PC-9 (cell line): ENCODE data around the gene C3orf85.

Source experiments
- EZH2 ChIP-seq: fragments of 200-600 bp; sonication (generic); IDR thresholded peaks from 2 replicates; pipeline ENCODE4 v1.8.0; 2017; ENCODE audit warnings: antibody characterized with exemption, low read depth
- TF ChIP-seq, protein P1 (sequence below): fragments of 200-600 bp; sonication (generic); conservative IDR thresholded peaks from 2 replicates; pipeline ENCODE4 v1.6.1; 2017; ENCODE audit warnings: mixed run types, antibody characterized with exemption, mild to moderate bottlenecking, moderate library complexity

DNA sequence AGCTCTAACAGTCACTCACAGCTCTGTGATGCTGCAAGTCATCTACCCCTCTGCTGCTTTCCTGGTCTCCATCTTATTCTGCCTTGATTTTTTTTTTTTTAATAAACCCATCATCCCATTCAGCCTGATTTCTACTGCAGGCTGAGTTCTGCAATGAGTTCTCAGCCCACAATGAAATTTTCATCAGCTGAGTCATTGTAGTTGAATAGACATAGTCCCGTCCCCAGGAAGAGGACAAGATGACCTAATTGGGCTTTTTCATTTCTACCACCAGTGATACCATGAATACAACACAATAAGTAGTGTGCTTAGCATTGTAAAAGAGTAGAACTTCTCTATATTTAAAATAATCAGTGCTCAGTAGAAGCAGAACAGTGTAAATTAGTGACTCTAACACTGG, 59.3 kb downstream of the C3orf85 start:
- TF ChIP-seq, protein P1, sequence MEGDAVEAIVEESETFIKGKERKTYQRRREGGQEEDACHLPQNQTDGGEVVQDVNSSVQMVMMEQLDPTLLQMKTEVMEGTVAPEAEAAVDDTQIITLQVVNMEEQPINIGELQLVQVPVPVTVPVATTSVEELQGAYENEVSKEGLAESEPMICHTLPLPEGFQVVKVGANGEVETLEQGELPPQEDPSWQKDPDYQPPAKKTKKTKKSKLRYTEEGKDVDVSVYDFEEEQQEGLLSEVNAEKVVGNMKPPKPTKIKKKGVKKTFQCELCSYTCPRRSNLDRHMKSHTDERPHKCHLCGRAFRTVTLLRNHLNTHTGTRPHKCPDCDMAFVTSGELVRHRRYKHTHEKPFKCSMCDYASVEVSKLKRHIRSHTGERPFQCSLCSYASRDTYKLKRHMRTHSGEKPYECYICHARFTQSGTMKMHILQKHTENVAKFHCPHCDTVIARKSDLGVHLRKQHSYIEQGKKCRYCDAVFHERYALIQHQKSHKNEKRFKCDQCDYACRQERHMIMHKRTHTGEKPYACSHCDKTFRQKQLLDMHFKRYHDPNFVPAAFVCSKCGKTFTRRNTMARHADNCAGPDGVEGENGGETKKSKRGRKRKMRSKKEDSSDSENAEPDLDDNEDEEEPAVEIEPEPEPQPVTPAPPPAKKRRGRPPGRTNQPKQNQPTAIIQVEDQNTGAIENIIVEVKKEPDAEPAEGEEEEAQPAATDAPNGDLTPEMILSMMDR, result no peak
- no peak for TF ChIP-seq EZH2
